Tibial artery (tissue), 4 donors: ENCODE measurements around the gene PAX8.
"Not testable (repeated sequence)": the region's sequence is repeated elsewhere in the genome, so short reads cannot be mapped to it uniquely, and the experiment has no call there.

Experiments
- DNase-seq, 2 donors: peaks; one replicate each; pipeline ENCODE4 v3.0.0-alpha.2; 2019
- H3K27ac ChIP-seq, 2 donors: fragments of 200-600 bp; sonication (generic) in 1 of 2; 1 replicate in 1 of 2; 2 replicates in 1 of 2; pipeline ENCODE4 v1.5.1; 2018 to 2019; ENCODE audit warnings: mild to moderate bottlenecking in 1 of 2
- H3K27me3 ChIP-seq, 2 donors: fragments of 200-600 bp; sonication (generic) in 1 of 2; one replicate each; pipeline versions ENCODE4 v1.5.1 to v1.6.0; 2016 to 2019
- H3K36me3 ChIP-seq, 3 donors: fragments of 200-600 bp; sonication (generic) in 2 of 3; one replicate each; pipeline ENCODE4 v1.5.1; 2016 to 2019; ENCODE audit warnings: mild to moderate bottlenecking in 2 of 3
- H3K4me1 ChIP-seq, 4 donors: fragments of 200-600 bp; sonication (generic) in 2 of 4; 1 replicate in 3 of 4; 2 replicates in 1 of 4; pipeline ENCODE4 v1.5.1; 2016 to 2019
- H3K4me3 ChIP-seq, 2 donors: fragments of 200-600 bp; sonication (generic) in 1 of 2; 1 replicate in 1 of 2; 2 replicates in 1 of 2; pipeline ENCODE4 v1.5.1; 2018 to 2019; ENCODE audit warnings: mild to moderate bottlenecking in 2 of 2
- H3K9me3 ChIP-seq, 3 donors: fragments of 200-600 bp; sonication (generic) in 1 of 3; one replicate each; pipeline ENCODE4 v1.5.1; 2016 to 2019
- intact Hi-C: fragments of 100-400 bp; cut with DNase I; formaldehyde crosslinking; loops from one replicate; pipeline ENCODE4 v1.15.0; 2023; ENCODE audit warnings: low total_unique reads
- TF ChIP-seq, protein P1 (sequence below), 2 experiments: fragments of 200-600 bp in 1 of 2; fragments of 450-650 bp in 1 of 2; IDR thresholded peaks; one replicate each; pipeline ENCODE4 v1.5.1; 2017 to 2019; ENCODE audit warnings: antibody characterized with exemption in 2 of 2, mild to moderate bottlenecking in 1 of 2, moderate library complexity in 1 of 2

PAX8 gene

DNA sequence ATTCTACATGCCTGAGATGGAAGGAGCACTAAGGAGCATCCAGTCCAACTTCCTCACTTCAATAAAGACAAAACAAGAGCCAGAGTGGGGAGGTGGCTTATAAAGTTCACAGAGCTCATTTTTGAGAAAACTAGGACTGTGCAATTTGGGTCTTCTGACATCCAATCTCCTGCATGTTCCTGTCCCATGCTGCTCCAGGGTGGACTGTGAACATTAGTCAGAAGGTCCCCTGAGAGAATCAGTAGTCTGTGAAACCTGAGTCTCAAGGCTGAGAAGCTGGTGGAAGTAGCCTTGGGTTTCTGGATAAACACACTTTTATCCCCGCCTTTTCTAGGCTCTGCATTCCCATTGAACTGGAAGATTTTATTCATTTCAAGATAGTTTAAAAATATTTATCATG lies 33.1 kb upstream of the PAX8 start:
- H3K27ac ChIP-seq, H3K4me1 ChIP-seq, DNase-seq, H3K9me3 ChIP-seq, intact Hi-C loops, H3K4me3 ChIP-seq, H3K36me3 ChIP-seq, H3K27me3 ChIP-seq: not testable (repeated sequence)

DNA sequence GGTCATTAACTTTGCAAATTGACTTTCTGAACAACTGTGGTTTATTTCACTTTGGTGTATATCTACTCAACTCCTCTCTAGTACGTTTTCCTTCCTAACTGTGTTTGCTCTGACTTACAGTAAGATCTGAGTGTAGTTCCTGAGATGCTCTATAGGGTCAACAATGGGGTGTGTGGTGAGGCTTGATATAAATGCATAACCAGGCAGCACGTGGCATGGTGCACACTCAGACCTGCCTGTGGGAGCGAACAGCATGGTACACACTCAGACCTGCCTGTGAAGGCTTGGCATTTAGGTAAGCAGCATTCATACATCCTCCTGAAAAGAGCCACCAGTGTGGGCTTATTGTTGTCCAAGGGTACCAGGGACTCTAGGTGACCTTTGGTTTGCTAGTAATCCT lies 32.5 kb upstream of the PAX8 start:
- intact Hi-C loops, DNase-seq, H3K27me3 ChIP-seq, H3K9me3 ChIP-seq, H3K4me3 ChIP-seq, H3K36me3 ChIP-seq, H3K4me1 ChIP-seq, H3K27ac ChIP-seq: not testable (repeated sequence)

DNA sequence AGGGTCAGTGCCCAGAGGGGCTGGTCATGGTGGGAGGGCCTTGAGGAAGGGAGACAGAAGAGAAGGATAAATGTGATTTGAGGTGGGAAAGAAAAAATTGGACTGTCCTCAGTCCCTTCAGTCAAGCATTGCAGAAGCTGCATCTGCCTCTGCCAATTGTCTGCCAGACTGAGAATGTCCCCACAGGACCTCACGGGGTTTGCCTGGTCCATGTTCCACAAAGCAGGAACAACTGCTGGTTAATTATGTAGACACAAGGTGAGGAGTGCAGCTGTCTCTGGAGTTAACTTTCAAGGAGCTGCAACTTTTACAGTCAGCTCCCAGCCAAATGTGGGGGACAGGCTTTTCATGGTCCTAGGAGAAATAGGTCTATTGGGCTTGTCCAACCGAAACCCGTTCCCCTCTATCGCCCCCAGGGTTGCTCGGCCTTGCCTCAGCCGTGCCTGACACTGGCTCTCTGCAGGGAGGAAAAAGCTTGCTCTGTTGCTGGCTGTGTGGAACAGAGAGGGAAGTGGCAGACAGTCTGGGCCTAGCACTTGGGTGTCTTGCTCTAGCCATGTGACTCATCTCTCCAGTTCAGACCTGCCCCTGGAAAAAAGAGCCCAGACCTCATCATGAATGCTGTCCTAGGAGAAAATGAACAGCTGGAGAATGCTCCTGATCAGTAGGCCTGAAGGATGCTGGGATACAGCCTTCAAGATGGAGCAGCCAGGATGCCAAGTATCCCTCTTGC lies 31.1 kb upstream of the PAX8 start:
- H3K27me3 ChIP-seq = no peaks in the 10 kb centered on the region
- TF ChIP-seq, protein P1, sequence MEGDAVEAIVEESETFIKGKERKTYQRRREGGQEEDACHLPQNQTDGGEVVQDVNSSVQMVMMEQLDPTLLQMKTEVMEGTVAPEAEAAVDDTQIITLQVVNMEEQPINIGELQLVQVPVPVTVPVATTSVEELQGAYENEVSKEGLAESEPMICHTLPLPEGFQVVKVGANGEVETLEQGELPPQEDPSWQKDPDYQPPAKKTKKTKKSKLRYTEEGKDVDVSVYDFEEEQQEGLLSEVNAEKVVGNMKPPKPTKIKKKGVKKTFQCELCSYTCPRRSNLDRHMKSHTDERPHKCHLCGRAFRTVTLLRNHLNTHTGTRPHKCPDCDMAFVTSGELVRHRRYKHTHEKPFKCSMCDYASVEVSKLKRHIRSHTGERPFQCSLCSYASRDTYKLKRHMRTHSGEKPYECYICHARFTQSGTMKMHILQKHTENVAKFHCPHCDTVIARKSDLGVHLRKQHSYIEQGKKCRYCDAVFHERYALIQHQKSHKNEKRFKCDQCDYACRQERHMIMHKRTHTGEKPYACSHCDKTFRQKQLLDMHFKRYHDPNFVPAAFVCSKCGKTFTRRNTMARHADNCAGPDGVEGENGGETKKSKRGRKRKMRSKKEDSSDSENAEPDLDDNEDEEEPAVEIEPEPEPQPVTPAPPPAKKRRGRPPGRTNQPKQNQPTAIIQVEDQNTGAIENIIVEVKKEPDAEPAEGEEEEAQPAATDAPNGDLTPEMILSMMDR (IDR thresholded peaks at IDR 0.05) = no peak
- no peaks in the 10 kb centered on the region for H3K36me3 ChIP-seq
- no peak overlapping the region for H3K27ac ChIP-seq
- H3K4me3 ChIP-seq = no peak overlapping the region
- intact Hi-C loops = no loop called here
- H3K4me1 ChIP-seq = no peaks in the 10 kb centered on the region
- no peak for DNase-seq
- no peaks in the 10 kb centered on the region for H3K9me3 ChIP-seq

DNA sequence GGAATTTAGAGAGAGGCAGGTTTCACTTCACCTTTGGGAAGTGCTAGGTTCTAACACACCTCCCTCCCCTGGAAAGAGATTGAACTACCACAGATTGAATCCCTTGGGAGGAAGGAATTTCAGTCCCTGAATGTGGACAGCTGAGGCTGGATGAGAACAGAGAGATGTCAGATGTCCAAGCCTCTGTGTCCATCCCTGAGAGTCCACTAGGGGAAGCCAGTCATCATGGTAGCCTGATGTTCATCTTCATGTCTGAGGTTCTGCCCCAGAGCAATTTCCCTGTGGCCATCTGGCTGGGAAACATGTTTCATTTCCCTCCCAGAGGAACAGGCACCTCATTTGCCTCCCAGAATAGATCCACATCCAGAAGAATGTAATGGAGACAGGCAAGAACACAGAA lies 30.1 kb upstream of the PAX8 start:
- H3K27me3 ChIP-seq, H3K27ac ChIP-seq, H3K4me1 ChIP-seq, DNase-seq, H3K36me3 ChIP-seq, intact Hi-C loops, H3K4me3 ChIP-seq, H3K9me3 ChIP-seq: not testable (repeated sequence)

DNA sequence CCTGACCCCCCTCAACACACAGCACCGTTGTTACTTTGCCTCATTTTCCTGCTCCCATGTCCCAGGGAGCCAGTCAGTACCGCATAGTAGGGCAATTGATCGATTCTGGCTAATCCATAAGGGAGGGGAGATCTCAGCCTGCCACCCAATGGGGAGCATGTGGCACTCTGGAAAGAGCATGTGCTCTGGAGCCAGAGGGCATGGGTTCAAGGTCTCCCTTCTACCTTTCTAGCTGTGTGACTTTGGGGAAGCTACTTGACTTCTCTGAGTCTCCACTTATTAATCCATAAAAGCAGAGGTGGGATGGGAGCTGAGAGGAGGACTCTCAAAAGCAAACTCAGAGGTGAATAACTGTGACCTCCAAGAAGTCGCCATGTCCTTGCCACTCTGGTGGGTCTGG lies 27.5 kb upstream of the PAX8 start:
- H3K9me3 ChIP-seq, H3K4me1 ChIP-seq, intact Hi-C loops, H3K27me3 ChIP-seq, DNase-seq, H3K4me3 ChIP-seq, H3K27ac ChIP-seq, H3K36me3 ChIP-seq: not testable (repeated sequence)

DNA sequence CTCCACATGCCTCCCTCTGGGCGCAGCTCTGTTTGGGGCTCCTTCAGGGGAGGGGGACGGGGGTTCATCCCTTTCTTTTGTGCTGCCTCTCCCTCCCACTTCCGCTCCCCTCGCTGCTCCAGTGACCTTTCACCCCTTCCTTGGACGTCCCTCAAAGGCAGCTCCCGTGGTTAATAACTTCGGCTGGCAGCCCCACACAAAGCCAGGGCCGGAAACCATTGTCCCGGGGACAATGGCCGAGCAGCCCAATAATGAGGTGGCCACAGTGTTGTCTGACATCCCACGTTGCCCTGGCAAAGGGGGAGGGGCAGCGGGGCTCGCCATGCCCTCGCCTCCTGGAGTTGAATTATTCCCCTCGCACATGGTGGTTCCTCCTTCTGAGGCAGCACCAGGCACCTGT lies 27.0 kb upstream of the PAX8 start:
- DNase-seq, H3K27ac ChIP-seq: not testable (repeated sequence)

DNA sequence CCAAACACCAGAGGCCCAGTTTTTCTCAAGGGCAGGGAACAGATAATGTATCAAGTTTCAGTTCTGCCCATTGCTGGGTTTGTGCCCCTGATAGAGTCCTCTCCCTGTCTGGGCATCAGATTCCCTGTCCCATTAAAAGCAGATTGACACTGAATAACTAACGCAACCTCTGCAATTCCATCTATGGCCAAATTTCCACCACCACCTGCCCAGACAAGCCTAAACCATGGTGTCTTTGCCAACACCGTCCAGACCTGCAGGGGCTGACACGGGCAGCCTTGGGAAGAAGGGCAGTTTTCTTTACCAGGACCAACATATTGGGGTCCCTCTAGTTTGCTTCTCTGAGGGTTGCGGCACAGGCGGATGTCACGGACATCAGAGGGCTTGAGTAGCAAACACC lies 26.4 kb upstream of the PAX8 start:
- TF ChIP-seq, protein P1 (IDR thresholded peaks at IDR 0.05) = no peak
- no peak overlapping the region for H3K27ac ChIP-seq
- H3K4me1 ChIP-seq = no peaks in the 10 kb centered on the region
- H3K27me3 ChIP-seq = no peaks in the 10 kb centered on the region
- intact Hi-C loops = no loop called here
- H3K9me3 ChIP-seq = no peaks in the 10 kb centered on the region
- DNase-seq = no peak
- no peaks in the 10 kb centered on the region for H3K36me3 ChIP-seq
- no peak overlapping the region for H3K4me3 ChIP-seq

More for the DNA sequence above, 27.0 kb upstream of the PAX8 start:
- H3K4me1 ChIP-seq, H3K4me3 ChIP-seq, H3K36me3 ChIP-seq, H3K27me3 ChIP-seq, H3K9me3 ChIP-seq, intact Hi-C loops: not testable (repeated sequence)

DNA sequence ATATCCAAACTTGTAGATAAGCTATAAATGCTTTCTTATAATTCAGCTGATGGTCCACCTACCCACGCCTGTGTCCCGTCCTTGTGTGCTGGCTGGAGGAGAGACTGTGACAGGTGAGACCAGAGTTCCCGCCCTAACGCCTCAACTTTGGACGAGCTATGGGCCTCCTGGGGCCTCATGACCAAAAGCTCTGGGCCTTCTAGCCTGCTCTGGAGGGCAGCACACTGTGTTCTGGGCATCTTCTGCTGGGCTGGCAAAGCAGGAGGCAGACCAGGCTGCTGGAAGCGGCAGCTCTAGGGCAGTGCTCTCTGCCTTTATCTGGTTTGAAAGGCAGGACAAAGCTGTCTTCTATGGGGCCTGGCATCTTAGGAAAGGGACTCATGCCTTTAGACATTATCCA lies 26.0 kb upstream of the PAX8 start:
- intact Hi-C loops = no loop called here
- no peaks in the 10 kb centered on the region for H3K27me3 ChIP-seq
- TF ChIP-seq, protein P1 (IDR thresholded peaks at IDR 0.05) = no peak
- H3K36me3 ChIP-seq = no peaks in the 10 kb centered on the region
- no peak overlapping the region for H3K4me3 ChIP-seq
- no peak for DNase-seq
- H3K4me1 ChIP-seq = no peaks in the 10 kb centered on the region
- no peaks in the 10 kb centered on the region for H3K9me3 ChIP-seq
- no peak overlapping the region for H3K27ac ChIP-seq

DNA sequence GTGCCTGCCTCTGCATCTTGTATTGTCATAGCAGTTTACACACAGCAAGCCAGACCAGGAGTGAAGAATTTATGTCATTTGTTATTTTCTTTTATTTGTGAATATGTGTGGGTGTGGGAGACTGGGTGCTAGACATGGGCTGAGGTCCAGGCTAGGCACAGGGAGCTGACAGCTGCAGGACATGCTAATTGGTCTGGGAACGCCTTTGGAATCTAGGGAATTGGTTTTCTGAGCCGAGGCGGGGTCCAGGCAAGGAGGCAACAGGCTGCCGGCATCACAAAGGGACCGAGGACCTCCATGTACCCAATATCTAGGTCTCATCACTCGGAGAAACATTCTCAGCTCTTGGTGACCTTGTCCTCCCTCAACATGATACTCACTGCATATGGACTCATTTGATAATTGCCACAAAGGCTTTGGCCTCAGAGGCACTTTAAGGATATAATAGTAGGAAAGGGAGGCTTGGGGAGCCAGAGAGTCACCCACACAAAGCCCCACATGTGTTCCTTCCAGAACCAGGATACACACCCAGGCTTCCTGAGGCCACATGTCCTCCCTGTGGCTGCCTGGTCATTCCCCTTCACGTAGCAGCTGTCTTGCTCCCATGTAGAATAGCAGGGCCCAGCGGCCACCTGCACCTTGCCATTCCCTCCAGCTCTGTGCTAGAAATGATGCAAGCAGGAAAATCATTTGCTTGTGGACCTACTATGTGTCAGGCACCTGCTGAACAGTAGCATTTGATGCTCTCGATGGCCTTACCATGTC lies 23.7 kb upstream of the PAX8 start:
- H3K36me3 ChIP-seq, H3K4me1 ChIP-seq, H3K4me3 ChIP-seq, intact Hi-C loops, H3K27ac ChIP-seq, H3K9me3 ChIP-seq, H3K27me3 ChIP-seq, DNase-seq: not testable (repeated sequence)
